GM18498 (cell line): ENCODE results near the gene RBM45.
"Not testable (repeated sequence)": the region's sequence is repeated elsewhere in the genome, so short reads cannot be mapped to it uniquely, and the experiment has no call there.

Experiments
- ATAC-seq: cut with Tn5 transposase; IDR thresholded peaks from one replicate; pipeline ENCODE4 v1.9.1; 2021; ENCODE audit warnings: mild to moderate bottlenecking, moderate library complexity; ENCODE audit not compliant: unreplicated experiment

RBM45 gene

DNA sequence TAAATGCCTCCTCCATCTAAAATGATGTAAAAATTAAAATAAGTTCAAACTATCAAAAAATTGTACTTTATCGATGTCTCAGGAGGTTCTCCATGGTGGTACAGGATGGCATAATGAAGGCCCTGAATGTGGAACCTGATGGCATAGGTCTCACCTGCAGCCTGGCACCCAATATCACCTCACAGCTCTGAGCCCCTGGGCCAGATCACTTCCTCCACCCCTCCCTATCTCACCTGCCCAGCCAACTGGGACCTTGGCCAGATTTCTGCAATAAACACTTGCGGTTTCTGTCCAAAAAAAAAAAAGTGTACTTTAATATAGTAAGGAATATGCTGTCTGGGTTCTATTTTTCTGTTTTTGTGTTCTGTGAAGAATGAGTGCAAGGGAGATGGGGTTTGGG lies 6.7 kb upstream of the RBM45 start:
- no peak for ATAC-seq

DNA sequence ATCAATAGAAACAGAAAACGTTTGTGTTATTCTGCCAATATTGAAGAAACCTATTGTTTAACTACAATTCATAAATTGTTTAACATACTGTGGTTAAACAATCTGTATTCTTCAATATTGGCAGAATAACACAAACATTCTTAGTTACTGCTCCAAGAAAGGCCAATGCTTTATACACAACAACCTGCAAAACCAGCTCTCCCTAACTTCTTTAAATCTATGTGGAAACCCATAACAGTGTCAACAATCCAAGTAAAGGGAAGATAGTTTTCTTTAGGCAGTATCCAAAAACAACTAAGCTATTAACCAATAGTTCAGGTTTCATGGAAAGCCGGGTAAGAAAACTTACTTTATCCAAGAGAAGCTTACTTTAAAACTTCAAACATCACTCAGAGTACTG lies 6.2 kb upstream of the RBM45 start:
- no peak for ATAC-seq

- no peak for ATAC-seq
Measured at GRCh38 chr2:178108176-178108575, 4.1 kb upstream of the RBM45 start.

GRCh38 chr2:178109813-178110212 lies 2.4 kb upstream of the RBM45 start:
- no peak for ATAC-seq

- no peak for ATAC-seq
Measured at GRCh38 chr2:178110681-178111080, 1.6 kb upstream of the RBM45 start.

GRCh38 chr2:178111743-178112142 lies 494 bp upstream of the RBM45 start:
- ATAC-seq: peak; percentile 1

DNA sequence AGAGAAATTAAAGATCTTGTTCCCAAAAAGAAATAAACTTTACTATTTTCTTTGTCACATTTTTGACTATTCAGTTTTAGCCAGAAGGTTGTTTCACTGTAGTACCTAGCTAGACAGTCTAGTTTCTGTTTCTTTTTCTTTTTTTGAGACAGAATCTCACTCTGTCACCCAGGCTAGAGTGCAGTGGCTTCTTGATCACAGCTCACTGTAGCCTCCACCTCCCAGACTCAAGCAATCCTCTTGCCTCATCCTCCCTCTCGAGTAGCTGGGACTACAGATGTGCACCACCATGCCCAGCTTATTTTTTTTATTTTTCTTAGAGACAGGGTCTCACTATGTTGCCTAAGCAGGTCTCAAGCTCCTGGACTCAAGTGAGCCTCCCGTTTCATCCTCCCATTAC lies 2.2 kb downstream of the RBM45 start:
- peak; percentile 56 for ATAC-seq

DNA sequence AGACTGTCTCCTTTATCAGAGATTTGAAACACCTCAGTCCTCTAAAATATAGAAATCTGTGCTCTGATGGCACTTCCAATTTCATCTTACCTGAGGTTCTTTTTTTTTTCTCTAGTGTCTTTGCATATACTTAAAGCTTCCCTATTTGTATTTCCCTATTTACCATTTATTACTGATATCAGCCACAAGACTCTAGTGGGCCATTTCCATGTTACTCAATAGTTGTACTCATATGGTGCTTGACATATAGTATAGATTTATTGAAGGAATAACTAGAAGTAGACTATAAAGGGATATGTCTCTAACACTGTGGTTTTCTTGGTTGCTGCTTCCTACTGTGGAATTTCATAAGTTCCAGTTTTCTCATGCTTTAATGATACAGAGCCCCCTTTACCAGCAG lies 3.0 kb downstream of the RBM45 start:
- ATAC-seq: no peak

DNA sequence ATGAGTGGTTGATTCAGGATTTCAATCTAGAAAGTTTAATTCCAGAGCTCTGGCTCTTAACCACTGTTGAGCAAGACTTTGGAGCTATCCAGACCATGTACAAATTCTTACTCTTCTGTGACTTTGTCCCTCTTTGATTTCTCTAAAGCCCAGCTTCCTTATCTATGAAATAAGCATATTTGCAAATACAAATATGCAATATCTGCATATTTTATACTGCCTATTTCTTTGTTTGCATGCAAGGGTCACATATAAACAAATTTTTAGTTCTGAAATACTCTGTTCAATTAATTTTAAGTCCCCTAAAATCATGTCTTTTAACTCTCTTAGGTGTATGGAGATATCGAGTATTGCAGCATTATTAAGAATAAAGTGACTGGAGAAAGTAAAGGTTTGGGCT lies 5.5 kb downstream of the RBM45 start:
- ATAC-seq: no peak

DNA sequence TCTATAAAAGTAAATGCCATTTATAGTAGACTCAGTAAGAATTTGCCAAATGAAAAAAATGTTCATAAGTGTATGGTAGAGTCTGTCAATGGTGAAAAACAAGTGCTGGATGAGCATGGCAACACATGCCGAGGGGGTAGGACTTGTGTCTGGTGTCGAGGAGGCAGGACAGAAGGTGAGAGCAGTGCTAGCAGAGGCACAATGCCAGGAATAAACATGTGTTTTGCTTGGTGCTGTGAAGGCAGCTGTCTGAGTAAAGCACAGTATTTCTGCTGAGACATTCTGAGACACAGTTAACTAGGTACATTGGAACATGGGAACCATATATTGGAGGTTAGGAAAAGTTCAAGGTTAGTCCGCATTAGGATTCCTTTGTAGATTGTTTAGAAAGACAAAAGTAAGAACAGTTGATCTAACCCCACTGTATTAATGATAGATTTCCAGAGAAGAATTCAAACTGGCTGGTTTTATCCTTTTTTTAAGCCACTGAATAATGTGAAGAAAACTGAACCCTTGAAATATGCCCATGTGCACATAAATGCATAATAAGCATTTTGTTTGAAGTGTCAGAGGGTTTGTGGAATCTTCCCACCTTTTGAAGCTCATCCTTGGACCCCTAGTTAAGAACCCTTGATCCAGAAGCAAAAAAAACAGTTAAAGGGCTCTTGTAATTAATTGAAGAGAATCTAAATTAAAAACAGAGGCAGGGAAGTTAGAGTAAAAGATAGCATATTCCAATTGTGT lies 7.1 kb downstream of the RBM45 start:
- ATAC-seq: no peak

- no peak for ATAC-seq
Measured at GRCh38 chr2:178123163-178123562, 10.9 kb downstream of the RBM45 start.

DNA sequence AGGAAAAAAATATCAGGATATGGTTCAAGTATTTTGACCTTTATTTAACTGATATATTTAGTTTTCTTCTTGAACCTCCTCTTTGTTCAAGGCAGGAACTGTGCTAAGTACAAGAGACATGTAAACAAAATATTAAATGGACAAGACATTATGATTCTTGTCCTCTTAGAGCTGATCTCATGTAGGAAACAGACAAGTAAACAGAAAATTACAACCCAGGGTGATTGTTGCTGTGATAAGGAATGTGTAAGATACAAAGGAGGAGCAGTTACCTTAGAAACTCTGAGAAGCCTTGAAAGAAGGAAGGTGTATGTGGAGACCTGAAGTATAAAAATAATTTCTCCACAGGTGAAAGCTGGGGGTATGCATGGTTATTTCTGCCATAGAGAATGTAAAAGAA lies 12.9 kb downstream of the RBM45 start:
- no peak for ATAC-seq

DNA sequence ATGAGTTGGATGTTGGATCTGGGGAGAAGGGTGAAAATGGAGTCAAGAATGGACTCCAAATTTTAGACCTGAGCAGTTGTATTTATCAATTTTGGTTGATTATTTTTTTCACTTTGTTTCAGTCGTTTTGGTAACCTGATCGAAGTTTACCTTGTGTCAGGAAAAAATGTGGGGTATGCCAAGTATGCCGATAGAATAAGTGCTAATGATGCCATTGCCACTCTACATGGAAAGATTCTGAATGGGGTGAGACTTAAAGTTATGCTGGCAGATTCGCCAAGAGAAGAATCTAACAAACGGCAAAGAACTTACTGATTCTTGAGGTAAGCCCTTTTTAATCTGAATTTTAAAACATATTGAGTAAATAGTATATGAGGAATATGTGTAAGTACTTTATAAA lies 13.6 kb downstream of the RBM45 start:
- no peak for ATAC-seq

- no peak for ATAC-seq
Measured at GRCh38 chr2:178128836-178129630, 16.8 kb downstream of the RBM45 start.

DNA sequence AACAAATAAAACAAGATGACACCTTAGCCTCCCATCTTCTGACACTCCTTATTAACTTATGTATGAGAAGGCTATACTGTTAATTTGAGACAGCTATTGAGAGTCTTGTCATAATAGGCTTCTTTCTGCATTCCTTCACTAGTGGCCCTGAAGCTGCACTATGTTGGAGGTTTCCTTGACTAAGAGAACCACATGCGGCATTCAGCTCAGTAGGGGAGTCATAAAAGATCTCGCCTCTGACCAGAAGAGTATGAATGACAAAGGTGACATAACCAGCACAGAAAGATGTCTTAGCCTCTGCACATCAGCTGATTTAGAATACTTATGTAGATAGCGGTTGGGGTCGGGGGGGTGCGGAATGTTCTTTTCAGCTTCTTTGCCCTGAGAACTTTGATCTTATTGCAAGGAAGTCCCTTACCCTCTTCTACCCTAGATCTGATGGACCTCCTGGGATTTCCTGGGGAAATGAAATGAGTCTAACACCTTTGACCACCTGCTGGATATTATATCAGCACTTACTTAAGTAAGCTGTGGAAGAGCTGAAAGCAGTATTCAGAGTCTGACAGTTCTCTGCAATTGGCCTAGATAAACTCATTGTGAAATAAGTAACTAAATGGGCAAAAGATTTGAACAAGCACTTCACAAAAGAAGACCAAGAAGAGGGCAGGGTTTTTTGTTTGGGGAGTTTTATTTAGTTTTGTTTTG lies 24.2 kb downstream of the RBM45 start:
- no peak for ATAC-seq

DNA sequence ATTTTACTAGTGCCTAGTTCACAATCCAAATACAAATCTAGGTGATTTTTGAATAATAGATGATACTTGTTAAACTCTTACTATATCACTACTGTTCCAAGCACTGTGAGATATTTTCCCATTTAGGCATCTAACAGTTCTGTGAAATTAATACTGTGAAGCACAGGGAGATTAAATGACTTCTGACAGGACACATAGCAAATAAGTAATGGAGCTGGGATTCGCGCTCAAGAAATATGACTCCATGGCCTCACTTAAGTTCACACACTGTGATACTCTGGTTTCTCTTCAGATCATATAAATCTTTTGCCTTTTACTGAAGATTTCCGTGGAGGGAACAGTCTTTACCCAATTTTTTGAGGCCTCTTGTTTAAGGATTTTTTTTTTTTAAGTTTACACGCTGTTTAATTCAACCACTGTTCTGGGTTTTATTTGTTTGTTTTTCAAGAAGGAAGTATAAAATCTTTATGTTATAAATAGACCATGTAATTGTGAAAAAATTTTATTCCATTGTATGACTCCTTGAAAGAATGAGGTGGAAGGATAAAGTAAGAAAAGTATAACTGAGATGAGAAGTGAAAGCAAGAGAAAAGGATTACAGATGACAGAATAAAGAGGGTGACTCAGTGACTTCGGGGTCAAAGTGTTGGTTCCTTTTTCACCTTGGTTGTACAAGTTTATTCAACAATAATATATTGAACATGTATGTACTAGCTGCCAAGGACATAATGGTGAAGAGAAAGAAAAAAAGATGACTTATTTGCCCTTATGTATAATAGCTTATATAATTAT lies 30.2 kb downstream of the RBM45 start:
- ATAC-seq: no peak

DNA sequence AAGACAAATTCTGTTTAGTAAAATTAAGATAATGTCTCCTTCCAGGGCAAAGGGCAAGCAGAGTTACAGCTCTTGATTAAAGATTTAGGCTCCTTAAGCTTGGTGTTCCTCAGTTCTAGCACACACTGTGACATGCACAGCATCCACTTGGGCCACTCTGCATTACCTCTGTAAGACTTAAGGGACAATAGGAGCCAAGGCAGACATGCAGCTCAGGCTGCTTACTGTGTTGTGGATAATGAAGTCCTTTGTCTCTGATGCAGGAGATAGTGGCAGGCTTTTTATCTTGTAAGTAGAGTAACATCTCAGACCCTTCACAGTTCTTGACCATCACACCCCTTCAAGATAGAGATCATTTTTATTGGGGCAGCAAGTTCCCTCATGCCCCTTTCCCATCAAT lies 31.2 kb downstream of the RBM45 start:
- no peak for ATAC-seq

DNA sequence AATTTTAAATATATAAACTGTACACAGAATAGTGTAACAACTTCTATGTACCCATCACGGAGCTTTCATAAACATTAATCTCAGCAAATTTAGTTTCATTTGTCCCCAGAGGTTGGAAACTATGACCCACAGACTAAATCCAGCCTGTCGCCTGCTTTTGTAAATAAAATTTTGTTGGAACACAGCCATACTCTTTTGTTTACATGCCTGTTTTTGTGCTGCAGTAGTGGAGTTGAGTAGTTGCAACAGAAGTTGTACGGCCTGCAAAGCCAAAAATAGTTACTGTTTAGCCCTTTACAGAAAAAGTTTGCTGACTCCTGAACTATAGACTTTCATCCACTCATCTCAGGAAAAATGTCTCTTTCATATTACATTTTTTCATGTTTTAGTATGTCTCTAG lies 39.8 kb downstream of the RBM45 start:
- no peak for ATAC-seq

DNA sequence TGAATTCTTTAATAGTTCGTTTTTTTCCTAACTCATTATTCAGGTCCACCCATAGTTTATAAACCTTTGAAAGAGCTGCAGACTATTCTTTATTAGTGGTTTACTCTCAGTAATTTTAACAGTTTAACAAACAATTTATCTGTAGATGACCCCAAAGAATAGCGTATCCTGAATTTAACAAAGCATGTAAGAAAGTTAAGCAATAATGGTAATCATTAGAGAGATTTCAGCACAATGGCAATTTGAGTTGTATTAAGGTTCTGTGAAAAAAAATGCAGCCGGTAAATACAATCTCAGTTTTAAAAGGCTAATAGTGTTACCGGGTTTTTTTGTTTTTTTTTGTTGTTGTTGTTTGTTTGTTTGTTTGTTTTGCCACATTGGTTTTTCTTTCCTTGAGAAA lies 40.3 kb downstream of the RBM45 start:
- no peak for ATAC-seq

GRCh38 chr2:178152977-178153376 lies 40.7 kb downstream of the RBM45 start:
- ATAC-seq: no peak

DNA sequence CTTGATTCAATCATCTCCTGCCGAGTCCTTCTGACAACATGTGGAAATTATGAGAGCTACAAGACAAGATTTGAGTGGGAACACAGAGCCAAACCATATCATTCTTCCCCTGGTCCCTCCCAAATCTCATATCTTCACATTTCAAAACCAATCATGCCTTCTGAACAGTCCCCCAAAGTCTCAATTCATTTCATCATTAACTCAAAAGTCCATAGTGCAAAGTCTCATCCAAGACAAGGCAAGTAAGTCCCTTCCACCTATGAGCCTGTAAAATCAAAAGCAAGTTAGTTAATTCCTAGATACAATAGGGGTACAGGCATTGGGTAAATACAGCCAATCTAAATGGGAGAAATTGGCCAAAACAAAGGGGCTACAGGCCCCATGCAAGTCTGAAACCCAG lies 41.6 kb downstream of the RBM45 start:
- not testable (repeated sequence) for ATAC-seq
